Adrenal gland (tissue), 12 donors: ENCODE data around the gene CNOT11. TPM values are rescaled to one million over a fixed set of nuclear protein-coding genes. Genes with fewer than 3 reads are reported as not detected.
A peak's percentile ranks its signal among the peaks of the same experiment; 100 is the strongest.

Experiments
- DNase-seq, 7 donors: peaks; one replicate each; pipeline ENCODE4 v3.0.0-alpha.2; 2019 to 2020
- H3K27ac ChIP-seq, 5 donors: fragments of 200-600 bp; sonication (generic) in 4 of 5; 1 replicate in 3 of 5; 2 replicates in 2 of 5; pipeline versions ENCODE4 v1.5.1 to v1.8.0; 2016 to 2020; ENCODE audit warnings: mild to moderate bottlenecking in 1 of 5
- H3K27me3 ChIP-seq: fragments of 200-600 bp; 2 replicates; pipeline ENCODE4 v1.8.0; 2021
- H3K36me3 ChIP-seq, 2 donors: fragments of 200-600 bp; replicated peaks in 1 of 2; 1 replicate in 1 of 2; 2 replicates in 1 of 2; pipeline versions ENCODE4 v1.5.1 to v1.8.0; 2018 to 2022
- H3K4me1 ChIP-seq, 2 donors: fragments of 200-600 bp; replicated peaks in 1 of 2; 1 replicate in 1 of 2; 2 replicates in 1 of 2; pipeline versions ENCODE4 v1.5.1 to v1.8.0; 2018 to 2021
- H3K4me3 ChIP-seq, 4 donors: fragments of 200-600 bp; sonication (generic) in 3 of 4; one replicate each; pipeline ENCODE4 v1.5.1; 2016 to 2018
- H3K9me3 ChIP-seq, 3 donors: fragments of 200-600 bp; sonication (generic) in 1 of 3; replicated peaks in 1 of 3; 1 replicate in 2 of 3; 2 replicates in 1 of 3; pipeline versions ENCODE4 v1.5.1 to v1.8.0; 2016 to 2021
- POLR2A ChIP-seq, 2 donors: fragments of 450-650 bp; IDR thresholded peaks; one replicate each; pipeline ENCODE4 v1.6.1; 2017; ENCODE audit warnings: antibody characterized with exemption in 2 of 2, mild to moderate bottlenecking in 2 of 2, moderate library complexity in 1 of 2
- WGBS, 4 donors: extraction: QIAGEN DNeasy Blood & Tissue Kit in 2 of 4; methylation state at CpG; one replicate each; pipeline versions ENCODE4 v1.1.5 to v1.1.7; 2013 to 2017; 5-methylcytosine and 5-hydroxymethylcytosine counted together
- intact Hi-C, 2 donors: fragments of 100-400 bp; cut with DNase I; formaldehyde crosslinking; loops; one replicate each; pipeline versions ENCODE4 v1.14.1 to v1.15.0; 2022 to 2023
- polyA plus RNA-seq, 3 donors: library from polyadenylated mRNA; stranded (reverse); fragments of 200-250 nt in 2 of 3; fragments of 350-450 nt in 1 of 3; fragmentation: Illumina TruSeq in 1 of 3; extraction: RNeasy Lipid Tissue Mini Kit (QIAGEN cat#74804) in 1 of 3; gene quantifications; one replicate each; pipeline ENCODE4 v1.2.3, GENCODE V29; 2013 to 2014
- total RNA-seq, 9 donors: library from RNA; depleted of rRNA in 4 of 9; stranded (reverse); fragments of >200 nt in 4 of 9; fragments of 120-200 nt in 1 of 9; fragmentation: NEBNext Ultra II Directional in 1 of 9; extraction: Animal tissue kit (Norgen Biotek cat#: 25700) in 1 of 9; gene quantifications; one replicate each; pipeline versions ENCODE4 v1.1.0 to v1.2.4, GENCODE V29; 2013 to 2023
- TF ChIP-seq, protein P1 (sequence below), 6 experiments: fragments of 450-650 bp in 4 of 6; fragments of 200-600 bp in 2 of 6; sonication (generic) in 1 of 6; IDR thresholded peaks; 1 replicate in 5 of 6; 2 replicates in 1 of 6; pipeline versions ENCODE4 v1.5.1 to v1.8.0; 2016 to 2021; ENCODE audit warnings: antibody characterized with exemption in 6 of 6, mild to moderate bottlenecking in 2 of 6, moderate library complexity in 1 of 6
- donor health status: healthy with polysubstance abuse.
- donor health status: Bipolar disorder and iron deficiency.
- donor health status: DM: yes; HTN: yes; CAD: no.
- donor health status: DM: no; HTN: no; CAD: no.
- donor health status: DM: no; HTN: no; CAD: no.
- donor health status: DM: yes; HTN: yes; CAD: no.

CNOT11 gene
- total and polyA plus RNA-seq, 12 donors = 9.5 to 67.3 (median 32.6) TPM

DNA sequence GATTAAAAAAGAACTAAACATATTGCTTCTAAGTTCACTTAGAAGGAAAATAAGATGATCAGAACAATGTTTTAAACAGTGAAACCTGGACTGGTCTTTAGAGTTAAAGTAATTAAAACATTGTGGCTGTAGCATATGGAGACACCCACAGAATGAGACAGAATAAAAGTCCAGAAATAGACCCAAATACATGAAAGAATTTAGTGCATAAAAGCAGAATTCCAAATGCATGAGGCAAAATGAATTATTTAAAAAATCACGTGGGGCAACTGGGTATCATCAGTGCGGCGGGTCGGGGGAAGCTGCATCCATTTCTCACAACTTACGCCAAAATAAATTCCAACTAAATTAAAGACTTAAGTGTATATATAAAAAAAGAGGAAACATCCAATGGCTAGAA is 43.7 kb downstream of the CNOT11 start:
- Histone ChIP-seq H3K4me3 (no peak overlapping the region), H3K36me3 (peaks cover 0 to 22% of the 10 kb centered on the region in 2 donors), H3K27ac (no peak overlapping the region), H3K27me3 (no peaks in the 10 kb centered on the region), H3K9me3 (no peaks in the 10 kb centered on the region), H3K4me1 (peaks cover 9 to 51% of the 10 kb centered on the region in 2 donors)
- WGBS, 4 donors = 83 to 93% (median 89%) methylated on average over 5 of the region's 5 CpGs
- DNase-seq = no peak
- intact Hi-C loops = no loop called here
- TF ChIP-seq POLR2A (IDR thresholded peaks at IDR 0.05) = no peak
- TF ChIP-seq, protein P1, sequence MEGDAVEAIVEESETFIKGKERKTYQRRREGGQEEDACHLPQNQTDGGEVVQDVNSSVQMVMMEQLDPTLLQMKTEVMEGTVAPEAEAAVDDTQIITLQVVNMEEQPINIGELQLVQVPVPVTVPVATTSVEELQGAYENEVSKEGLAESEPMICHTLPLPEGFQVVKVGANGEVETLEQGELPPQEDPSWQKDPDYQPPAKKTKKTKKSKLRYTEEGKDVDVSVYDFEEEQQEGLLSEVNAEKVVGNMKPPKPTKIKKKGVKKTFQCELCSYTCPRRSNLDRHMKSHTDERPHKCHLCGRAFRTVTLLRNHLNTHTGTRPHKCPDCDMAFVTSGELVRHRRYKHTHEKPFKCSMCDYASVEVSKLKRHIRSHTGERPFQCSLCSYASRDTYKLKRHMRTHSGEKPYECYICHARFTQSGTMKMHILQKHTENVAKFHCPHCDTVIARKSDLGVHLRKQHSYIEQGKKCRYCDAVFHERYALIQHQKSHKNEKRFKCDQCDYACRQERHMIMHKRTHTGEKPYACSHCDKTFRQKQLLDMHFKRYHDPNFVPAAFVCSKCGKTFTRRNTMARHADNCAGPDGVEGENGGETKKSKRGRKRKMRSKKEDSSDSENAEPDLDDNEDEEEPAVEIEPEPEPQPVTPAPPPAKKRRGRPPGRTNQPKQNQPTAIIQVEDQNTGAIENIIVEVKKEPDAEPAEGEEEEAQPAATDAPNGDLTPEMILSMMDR (IDR thresholded peaks at IDR 0.05) = no peak

DNA sequence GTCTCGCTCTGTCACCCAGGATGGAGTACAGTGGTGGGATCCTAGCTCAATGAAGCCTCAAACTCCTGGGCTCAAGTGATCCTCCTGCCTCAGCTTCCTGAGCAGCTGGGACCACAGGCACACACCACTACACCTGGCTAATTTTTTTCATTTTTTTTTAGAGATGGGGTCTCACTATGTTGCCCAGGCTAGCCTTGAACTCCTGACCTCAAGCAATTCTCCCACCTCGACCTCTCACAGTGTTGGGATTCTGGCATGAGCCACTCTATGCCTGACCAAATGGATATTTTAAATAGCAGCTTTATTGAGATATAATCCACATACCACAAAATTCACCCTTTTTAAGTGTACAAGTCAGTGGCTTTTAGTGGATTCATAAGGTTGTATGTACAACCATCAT is 44.7 kb downstream of the CNOT11 start:
- H3K27me3 ChIP-seq = no peaks in the 10 kb centered on the region
- no peak for DNase-seq
- H3K9me3 ChIP-seq = no peaks in the 10 kb centered on the region
- peaks cover 0 to 23% of the 10 kb centered on the region in 2 donors for H3K36me3 ChIP-seq
- 77 to 89% (median 79%) methylated on average over 2 of the region's 2 CpGs for WGBS, 4 donors
- peaks cover 9 to 61% of the 10 kb centered on the region in 2 donors for H3K4me1 ChIP-seq
- TF ChIP-seq, protein P1 (IDR thresholded peaks at IDR 0.05) = no peak
- TF ChIP-seq POLR2A (IDR thresholded peaks at IDR 0.05) = no peak
- H3K4me3 ChIP-seq = no peak overlapping the region
- H3K27ac ChIP-seq = no peak overlapping the region
- intact Hi-C loops = no loop called here

DNA sequence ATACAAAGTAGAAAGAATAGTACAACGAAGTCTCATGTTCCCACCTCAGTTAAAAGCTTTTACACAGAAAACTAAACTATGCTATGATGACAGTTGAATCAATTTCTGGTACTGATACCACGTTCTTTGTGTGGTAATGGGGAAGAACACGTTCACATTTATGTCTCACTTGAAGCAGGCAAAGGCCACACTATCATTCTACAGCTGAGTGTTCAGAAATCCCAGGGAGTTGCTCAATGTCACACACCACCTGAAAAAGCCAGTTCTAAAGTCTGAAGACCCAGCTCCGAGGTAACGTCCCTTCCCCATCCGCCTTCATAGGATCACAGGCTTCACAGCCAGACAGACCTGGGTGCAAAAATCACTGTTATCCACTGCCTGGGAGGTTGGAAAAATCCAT is 46.9 kb downstream of the CNOT11 start:
- Histone ChIP-seq H3K4me1 (peaks cover 14 to 60% of the 10 kb centered on the region in 2 donors), H3K9me3 (no peaks in the 10 kb centered on the region), H3K36me3 (peaks cover 0 to 11% of the 10 kb centered on the region in 2 donors), H3K4me3 (no peak overlapping the region), H3K27ac (no peak overlapping the region), H3K27me3 (no peaks in the 10 kb centered on the region)
- WGBS, 4 donors = 68 to 77% (median 69%) methylated on average over 6 of the region's 6 CpGs
- intact Hi-C loops = no loop called here
- TF ChIP-seq, protein P1 (IDR thresholded peaks at IDR 0.05) = no peak
- TF ChIP-seq POLR2A (IDR thresholded peaks at IDR 0.05) = no peak
- no peak for DNase-seq

DNA sequence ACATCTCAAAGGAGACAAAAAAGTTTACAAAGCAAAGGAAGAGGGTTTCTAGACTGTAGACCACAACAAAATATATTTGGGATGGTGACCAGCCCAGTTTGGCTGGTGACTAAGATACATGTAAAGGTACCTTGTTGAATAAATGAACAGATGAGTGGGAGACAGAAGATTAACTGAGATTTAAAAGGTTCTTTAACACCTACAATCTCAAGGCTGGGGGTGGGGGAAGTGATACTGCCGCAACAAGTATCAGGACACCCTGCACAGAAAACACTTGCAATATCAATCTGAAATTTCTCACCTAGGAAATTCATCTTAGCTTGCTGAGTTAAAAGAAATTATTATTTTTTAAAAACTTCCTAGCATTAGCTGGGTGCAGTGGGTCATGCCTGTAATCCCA is 47.5 kb downstream of the CNOT11 start:
- Histone ChIP-seq H3K9me3 (no peaks in the 10 kb centered on the region), H3K4me1 (peaks cover 14 to 66% of the 10 kb centered on the region in 2 donors), H3K27ac (no peak overlapping the region), H3K4me3 (peak overlapping the region in 1 of 4 donors; percentile 2), H3K27me3 (no peaks in the 10 kb centered on the region), H3K36me3 (peaks cover 0 to 10% of the 10 kb centered on the region in 2 donors)
- TF ChIP-seq POLR2A (IDR thresholded peaks at IDR 0.05) = no peak
- TF ChIP-seq, protein P1 (IDR thresholded peaks at IDR 0.05) = no peak
- no peak for DNase-seq
- intact Hi-C loops = no loop called here
- 86 to 95% (median 91%) methylated on average over 1 of the region's 1 CpG for WGBS, 4 donors
